Measurements from ENCODE around the gene ACTR3.

DNA sequence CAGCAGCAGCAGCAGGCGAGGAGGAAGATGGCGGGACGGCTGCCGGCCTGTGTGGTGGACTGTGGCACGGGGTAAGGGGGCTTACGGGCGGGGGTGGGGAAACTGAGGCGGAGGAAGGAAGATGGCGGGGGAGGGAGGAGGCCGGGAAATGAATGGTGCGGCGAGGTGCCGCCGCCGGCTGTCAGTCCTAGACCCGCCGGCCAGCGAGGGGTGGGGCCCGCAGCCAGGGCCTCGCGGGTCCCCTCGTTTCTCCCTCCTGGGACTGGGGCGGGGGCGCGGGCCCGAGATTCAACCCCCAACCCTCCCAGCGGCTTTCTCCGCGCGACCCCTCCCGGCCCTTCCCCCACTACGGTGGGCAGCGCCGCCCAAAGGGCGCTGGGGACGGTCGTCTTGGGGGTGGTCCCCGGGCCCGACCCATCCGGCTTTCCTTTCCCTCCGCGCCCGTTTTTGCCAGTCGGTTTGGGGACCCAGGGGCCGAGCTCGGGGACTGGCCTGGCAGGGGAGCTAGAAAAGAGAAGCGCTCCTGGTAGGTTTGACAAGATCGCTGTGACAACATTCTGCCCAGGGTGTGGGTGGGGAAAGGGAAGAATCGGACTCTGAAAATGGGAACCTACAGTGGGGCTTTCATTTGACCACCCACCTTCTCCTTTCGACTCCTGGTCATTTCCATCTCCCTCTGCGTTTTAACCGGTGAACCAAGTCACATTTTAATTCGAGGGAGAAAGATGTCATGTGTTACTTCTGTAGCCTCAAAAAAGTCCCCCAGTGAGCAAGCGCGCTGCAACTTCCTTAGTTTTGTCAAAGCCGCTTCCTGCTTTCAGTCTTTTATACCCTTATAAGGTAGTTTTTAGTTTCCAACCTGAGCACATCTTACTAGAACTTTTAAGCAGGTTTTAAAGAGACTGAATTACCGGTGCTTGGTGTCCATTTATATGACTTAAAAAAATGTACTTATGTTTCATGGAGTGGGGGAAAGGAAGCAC, 655 bp downstream of the ACTR3 start:
- TF ChIP-seq, protein P1, sequence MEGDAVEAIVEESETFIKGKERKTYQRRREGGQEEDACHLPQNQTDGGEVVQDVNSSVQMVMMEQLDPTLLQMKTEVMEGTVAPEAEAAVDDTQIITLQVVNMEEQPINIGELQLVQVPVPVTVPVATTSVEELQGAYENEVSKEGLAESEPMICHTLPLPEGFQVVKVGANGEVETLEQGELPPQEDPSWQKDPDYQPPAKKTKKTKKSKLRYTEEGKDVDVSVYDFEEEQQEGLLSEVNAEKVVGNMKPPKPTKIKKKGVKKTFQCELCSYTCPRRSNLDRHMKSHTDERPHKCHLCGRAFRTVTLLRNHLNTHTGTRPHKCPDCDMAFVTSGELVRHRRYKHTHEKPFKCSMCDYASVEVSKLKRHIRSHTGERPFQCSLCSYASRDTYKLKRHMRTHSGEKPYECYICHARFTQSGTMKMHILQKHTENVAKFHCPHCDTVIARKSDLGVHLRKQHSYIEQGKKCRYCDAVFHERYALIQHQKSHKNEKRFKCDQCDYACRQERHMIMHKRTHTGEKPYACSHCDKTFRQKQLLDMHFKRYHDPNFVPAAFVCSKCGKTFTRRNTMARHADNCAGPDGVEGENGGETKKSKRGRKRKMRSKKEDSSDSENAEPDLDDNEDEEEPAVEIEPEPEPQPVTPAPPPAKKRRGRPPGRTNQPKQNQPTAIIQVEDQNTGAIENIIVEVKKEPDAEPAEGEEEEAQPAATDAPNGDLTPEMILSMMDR (IDR thresholded peaks at IDR 0.05; ENCODE audit: low read depth, low read length, missing input control), result no peak
- TF ChIP-seq SP1 (IDR thresholded peaks at IDR 0.05) (no peak), TAF1 (conservative IDR thresholded peaks at IDR 0.05) (peak; percentile 84), RAD21 (IDR thresholded peaks at IDR 0.05) (peak; percentile 9 to 19), YY1 (IDR thresholded peaks at IDR 0.05) (peak; percentile 55), RXRA (IDR thresholded peaks at IDR 0.05) (no peak), FOXA1 (IDR thresholded peaks at IDR 0.05) (no peak), GABPA (IDR thresholded peaks at IDR 0.05 in 1 of 2, conservative IDR thresholded peaks at IDR 0.05 in 1 of 2) (peak in 1 of 2 donors; percentile 50), JUND (IDR thresholded peaks at IDR 0.05) (no peak)
- TF ChIP-seq, protein P2, sequence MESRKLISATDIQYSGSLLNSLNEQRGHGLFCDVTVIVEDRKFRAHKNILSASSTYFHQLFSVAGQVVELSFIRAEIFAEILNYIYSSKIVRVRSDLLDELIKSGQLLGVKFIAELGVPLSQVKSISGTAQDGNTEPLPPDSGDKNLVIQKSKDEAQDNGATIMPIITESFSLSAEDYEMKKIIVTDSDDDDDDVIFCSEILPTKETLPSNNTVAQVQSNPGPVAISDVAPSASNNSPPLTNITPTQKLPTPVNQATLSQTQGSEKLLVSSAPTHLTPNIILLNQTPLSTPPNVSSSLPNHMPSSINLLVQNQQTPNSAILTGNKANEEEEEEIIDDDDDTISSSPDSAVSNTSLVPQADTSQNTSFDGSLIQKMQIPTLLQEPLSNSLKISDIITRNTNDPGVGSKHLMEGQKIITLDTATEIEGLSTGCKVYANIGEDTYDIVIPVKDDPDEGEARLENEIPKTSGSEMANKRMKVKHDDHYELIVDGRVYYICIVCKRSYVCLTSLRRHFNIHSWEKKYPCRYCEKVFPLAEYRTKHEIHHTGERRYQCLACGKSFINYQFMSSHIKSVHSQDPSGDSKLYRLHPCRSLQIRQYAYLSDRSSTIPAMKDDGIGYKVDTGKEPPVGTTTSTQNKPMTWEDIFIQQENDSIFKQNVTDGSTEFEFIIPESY (IDR thresholded peaks at IDR 0.05), result no peak
- TF ChIP-seq, protein P3, sequence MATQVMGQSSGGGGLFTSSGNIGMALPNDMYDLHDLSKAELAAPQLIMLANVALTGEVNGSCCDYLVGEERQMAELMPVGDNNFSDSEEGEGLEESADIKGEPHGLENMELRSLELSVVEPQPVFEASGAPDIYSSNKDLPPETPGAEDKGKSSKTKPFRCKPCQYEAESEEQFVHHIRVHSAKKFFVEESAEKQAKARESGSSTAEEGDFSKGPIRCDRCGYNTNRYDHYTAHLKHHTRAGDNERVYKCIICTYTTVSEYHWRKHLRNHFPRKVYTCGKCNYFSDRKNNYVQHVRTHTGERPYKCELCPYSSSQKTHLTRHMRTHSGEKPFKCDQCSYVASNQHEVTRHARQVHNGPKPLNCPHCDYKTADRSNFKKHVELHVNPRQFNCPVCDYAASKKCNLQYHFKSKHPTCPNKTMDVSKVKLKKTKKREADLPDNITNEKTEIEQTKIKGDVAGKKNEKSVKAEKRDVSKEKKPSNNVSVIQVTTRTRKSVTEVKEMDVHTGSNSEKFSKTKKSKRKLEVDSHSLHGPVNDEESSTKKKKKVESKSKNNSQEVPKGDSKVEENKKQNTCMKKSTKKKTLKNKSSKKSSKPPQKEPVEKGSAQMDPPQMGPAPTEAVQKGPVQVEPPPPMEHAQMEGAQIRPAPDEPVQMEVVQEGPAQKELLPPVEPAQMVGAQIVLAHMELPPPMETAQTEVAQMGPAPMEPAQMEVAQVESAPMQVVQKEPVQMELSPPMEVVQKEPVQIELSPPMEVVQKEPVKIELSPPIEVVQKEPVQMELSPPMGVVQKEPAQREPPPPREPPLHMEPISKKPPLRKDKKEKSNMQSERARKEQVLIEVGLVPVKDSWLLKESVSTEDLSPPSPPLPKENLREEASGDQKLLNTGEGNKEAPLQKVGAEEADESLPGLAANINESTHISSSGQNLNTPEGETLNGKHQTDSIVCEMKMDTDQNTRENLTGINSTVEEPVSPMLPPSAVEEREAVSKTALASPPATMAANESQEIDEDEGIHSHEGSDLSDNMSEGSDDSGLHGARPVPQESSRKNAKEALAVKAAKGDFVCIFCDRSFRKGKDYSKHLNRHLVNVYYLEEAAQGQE (IDR thresholded peaks at IDR 0.05), result peak; percentile 66
- TF ChIP-seq, protein P4, sequence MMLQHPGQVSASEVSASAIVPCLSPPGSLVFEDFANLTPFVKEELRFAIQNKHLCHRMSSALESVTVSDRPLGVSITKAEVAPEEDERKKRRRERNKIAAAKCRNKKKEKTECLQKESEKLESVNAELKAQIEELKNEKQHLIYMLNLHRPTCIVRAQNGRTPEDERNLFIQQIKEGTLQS (IDR thresholded peaks at IDR 0.05), result no peak
- TF ChIP-seq, protein P5, sequence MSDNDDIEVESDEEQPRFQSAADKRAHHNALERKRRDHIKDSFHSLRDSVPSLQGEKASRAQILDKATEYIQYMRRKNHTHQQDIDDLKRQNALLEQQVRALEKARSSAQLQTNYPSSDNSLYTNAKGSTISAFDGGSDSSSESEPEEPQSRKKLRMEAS (IDR thresholded peaks at IDR 0.05), result peak; percentile 25

Data from liver (tissue), 3 donors.